Skeletal muscle tissue (tissue), 4 donors: ENCODE data around the gene MICAL2. TPM values are rescaled to one million over a fixed set of nuclear protein-coding genes. Genes with fewer than 3 reads are reported as not detected.
A peak's percentile ranks its signal among the peaks of the same experiment; 100 is the strongest.

Experiments
- H3K27ac ChIP-seq: one replicate; pipeline ENCODE4 v1.7.0; 2013; ENCODE audit warnings: mild to moderate bottlenecking, low read depth, low read length, inconsistent platforms
- H3K27me3 ChIP-seq, 3 donors: one replicate each; pipeline ENCODE4 v1.7.0; 2013; ENCODE audit warnings: low read length in 3 of 3; ENCODE audit not compliant: control insufficient read depth in 3 of 3, insufficient read depth in 3 of 3
- H3K36me3 ChIP-seq, 3 donors: one replicate each; pipeline ENCODE4 v1.7.0; 2013; ENCODE audit warnings: low read length in 3 of 3; ENCODE audit not compliant: control insufficient read depth in 3 of 3, insufficient read depth in 3 of 3
- H3K4me1 ChIP-seq, 3 donors: one replicate each; pipeline ENCODE4 v1.7.0; 2013; ENCODE audit warnings: low read length in 3 of 3, mild to moderate bottlenecking in 3 of 3; ENCODE audit not compliant: control insufficient read depth in 3 of 3, insufficient read depth in 3 of 3
- H3K4me3 ChIP-seq, 3 donors: one replicate each; pipeline ENCODE4 v1.7.0; 2013; ENCODE audit warnings: low read length in 3 of 3
- H3K9ac ChIP-seq, 3 donors: one replicate each; pipeline ENCODE4 v1.7.0; 2013; ENCODE audit warnings: low read length in 3 of 3, mild to moderate bottlenecking in 3 of 3, moderate library complexity in 2 of 3, low read depth in 1 of 3
- H3K9me3 ChIP-seq, 3 donors: one replicate each; pipeline ENCODE4 v1.7.0; 2013; ENCODE audit warnings: low read length in 3 of 3; ENCODE audit not compliant: control insufficient read depth in 3 of 3
- total RNA-seq: library from RNA; depleted of rRNA; stranded (reverse); fragments of >200 nt; gene quantifications from one replicate; pipeline ENCODE4 v1.2.3, GENCODE V29; 2014
- donor health status: Osteomylitis.

MICAL2 gene
- total RNA-seq, 1 donor from 2014 or later, result 35.5 TPM

DNA sequence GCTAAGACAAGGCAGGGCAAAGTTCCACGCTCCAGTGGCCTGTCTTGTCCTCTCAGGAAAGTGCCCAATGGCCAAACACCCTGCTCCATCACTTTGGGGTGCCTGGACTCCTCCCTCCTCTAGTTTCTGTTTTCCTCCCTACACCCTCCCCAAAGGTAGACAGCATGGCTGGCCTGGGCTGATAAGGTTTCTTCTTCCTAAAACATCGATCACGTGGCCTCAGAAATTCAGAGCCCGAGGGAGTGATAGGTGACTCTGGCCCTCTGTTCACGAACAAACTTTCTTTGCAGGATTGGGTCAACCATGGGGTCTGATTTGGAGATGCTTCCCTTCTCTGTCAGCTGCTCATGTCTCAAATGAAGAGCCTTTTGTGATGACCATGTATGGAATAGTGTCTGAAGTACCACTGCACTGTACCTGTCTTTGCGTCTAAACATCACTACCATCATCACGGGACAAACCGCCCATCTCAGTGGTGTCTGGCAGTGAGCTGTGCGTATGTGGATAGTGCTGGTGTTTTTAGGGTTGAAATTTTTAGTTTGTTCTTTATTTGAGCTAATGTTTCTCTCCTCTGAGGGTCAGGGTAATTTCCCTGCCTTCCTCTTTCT lies 6.1 kb downstream of the MICAL2 start:
- no peaks in the 10 kb centered on the region for H3K9me3 ChIP-seq
- peaks cover 0 to 5% (median 3%) of the 10 kb centered on the region in 3 donors for H3K27me3 ChIP-seq
- no peak overlapping the region for H3K9ac ChIP-seq
- no peaks in the 10 kb centered on the region for H3K36me3 ChIP-seq
- peaks cover 13 to 59% (median 26%) of the 10 kb centered on the region in 3 donors for H3K4me1 ChIP-seq
- no peak overlapping the region for H3K27ac ChIP-seq
- no peak overlapping the region for H3K4me3 ChIP-seq

DNA sequence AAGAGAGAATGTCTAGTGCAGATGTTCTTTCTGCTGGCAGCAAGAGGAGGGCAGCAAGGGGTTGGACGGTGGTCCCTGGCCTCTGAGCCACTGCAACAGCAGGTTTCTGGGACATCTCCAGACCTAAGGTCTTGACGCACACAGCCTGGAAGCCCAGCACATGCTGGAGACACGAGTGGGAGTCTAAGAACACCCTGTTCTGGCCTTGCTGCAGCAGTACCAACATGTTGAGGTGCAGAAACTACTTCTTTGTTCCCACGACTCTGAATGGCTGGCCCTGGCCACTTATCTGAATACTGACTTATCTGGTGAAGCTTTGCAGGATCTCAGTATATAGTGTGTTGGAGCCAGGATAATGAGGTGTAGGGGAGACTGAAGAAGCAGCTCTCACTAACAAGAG lies 6.8 kb downstream of the MICAL2 start:
- H3K4me1 ChIP-seq, result peaks cover 11 to 59% (median 23%) of the 10 kb centered on the region in 3 donors
- peaks cover 0 to 5% (median 3%) of the 10 kb centered on the region in 3 donors for H3K27me3 ChIP-seq
- H3K27ac ChIP-seq, result no peak overlapping the region
- H3K4me3 ChIP-seq, result no peak overlapping the region
- no peaks in the 10 kb centered on the region for H3K9me3 ChIP-seq
- no peak overlapping the region for H3K9ac ChIP-seq
- H3K36me3 ChIP-seq, result no peaks in the 10 kb centered on the region

DNA sequence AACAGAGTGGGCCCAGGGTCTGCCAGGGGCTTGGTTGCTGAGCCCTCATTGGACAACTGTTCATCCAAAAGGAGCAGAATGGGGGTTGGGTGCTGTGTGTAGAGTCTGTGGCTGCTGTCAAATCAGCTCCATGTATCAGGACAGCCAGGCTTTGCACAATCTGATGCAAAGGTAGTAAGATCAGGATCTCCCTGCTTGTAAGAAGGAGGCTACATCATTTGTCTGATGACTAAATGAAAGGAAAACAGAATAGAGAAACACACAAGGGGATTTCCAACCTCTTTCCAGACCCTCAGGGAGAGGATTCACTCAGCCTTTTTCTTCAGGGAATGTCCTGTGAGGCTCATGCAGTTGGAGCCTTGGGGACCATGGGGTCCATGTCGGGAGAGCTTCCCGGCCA lies 7.2 kb downstream of the MICAL2 start:
- peaks cover 11 to 58% (median 22%) of the 10 kb centered on the region in 3 donors for H3K4me1 ChIP-seq
- H3K4me3 ChIP-seq, result no peak overlapping the region
- no peak overlapping the region for H3K27ac ChIP-seq
- H3K27me3 ChIP-seq, result peaks cover 0 to 5% (median 3%) of the 10 kb centered on the region in 3 donors
- no peak overlapping the region for H3K9ac ChIP-seq
- no peaks in the 10 kb centered on the region for H3K9me3 ChIP-seq
- H3K36me3 ChIP-seq, result no peaks in the 10 kb centered on the region

DNA sequence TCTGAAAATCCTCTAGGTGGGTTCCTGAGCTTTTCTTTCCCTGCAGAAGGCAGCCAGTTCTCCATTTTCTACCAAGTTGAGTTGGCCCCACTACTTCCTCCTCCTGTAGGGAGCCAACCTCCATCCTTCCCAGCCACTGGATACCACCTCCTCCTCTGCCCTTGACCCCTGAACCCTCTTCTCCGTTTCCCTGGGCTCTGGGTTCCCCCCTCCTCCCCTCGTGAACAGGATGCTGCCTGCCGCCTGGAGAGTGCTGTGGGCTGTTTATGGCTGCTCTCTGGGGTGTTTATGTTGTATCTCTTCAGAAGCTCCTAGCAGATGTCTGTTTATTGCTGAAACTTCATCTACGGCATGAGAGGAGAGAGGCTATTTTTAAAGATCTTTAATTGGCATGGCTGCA lies 8.6 kb downstream of the MICAL2 start:
- Histone ChIP-seq H3K4me1 (peaks cover 11 to 57% (median 25%) of the 10 kb centered on the region in 3 donors), H3K9me3 (no peaks in the 10 kb centered on the region), H3K9ac (peak overlapping the region in 1 of 3 donors; percentile 47), H3K27me3 (peaks cover 0 to 5% (median 3%) of the 10 kb centered on the region in 3 donors), H3K36me3 (no peaks in the 10 kb centered on the region), H3K4me3 (no peak overlapping the region), H3K27ac (peak overlapping the region; percentile 23)

DNA sequence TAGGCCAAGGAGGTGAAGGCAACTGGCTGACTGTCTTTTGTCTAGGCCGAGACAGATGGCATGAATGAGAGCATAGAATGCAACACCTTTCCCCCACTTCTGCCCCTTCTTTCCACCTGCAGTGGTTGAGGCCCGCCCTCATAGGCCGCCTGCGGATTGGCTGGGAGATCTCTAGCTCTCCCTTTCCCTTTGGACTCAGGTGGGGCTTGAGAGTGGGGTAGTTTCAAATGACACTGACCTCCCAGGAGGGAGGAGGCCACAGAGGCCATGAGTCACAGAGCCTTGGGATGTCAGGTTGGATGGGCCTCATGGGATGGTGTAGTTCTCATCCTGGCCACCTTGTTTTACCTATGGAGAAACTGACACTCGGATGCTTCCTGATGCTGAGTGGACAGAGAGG lies 9.1 kb downstream of the MICAL2 start:
- H3K27ac ChIP-seq, result no peak overlapping the region
- H3K4me3 ChIP-seq, result no peak overlapping the region
- H3K4me1 ChIP-seq, result peaks cover 11 to 58% (median 29%) of the 10 kb centered on the region in 3 donors
- peaks cover 0 to 5% (median 3%) of the 10 kb centered on the region in 3 donors for H3K27me3 ChIP-seq
- no peaks in the 10 kb centered on the region for H3K9me3 ChIP-seq
- H3K9ac ChIP-seq, result peak overlapping the region in 1 of 3 donors; percentile 2
- H3K36me3 ChIP-seq, result no peaks in the 10 kb centered on the region

GRCh38 chr11:12120031-12121008 lies 9.9 kb downstream of the MICAL2 start:
- no peak overlapping the region for H3K27ac ChIP-seq
- peaks cover 11 to 61% (median 31%) of the 10 kb centered on the region in 3 donors for H3K4me1 ChIP-seq

DNA sequence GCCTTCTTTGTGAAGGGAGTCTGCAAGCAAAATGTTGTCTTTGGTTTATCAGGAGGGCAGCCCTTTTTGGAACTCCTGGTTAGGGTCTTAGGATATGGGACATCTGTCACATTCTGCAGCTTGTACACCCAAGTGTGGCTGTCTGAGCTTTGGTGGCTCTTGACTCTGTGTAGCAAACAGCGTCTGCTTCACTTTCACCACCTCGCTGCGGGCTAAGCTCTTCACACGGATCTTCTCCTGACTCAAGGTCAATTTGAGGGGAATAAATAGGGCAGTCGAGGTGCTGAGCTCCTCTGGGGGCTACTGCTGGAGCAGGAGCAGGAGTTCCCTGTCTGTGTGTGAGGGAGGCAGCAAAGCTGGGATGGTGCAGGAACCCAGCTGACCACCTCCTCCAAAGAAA lies 10.6 kb downstream of the MICAL2 start:
- Histone ChIP-seq H3K4me3 (no peak overlapping the region), H3K9ac (no peak overlapping the region), H3K9me3 (no peaks in the 10 kb centered on the region), H3K36me3 (no peaks in the 10 kb centered on the region), H3K27ac (no peak overlapping the region), H3K4me1 (peaks cover 11 to 61% (median 31%) of the 10 kb centered on the region in 3 donors), H3K27me3 (peaks cover 0 to 5% (median 3%) of the 10 kb centered on the region in 3 donors)

More at GRCh38 chr11:12120031-12121008, 9.9 kb downstream of the MICAL2 start:
- no peaks in the 10 kb centered on the region for H3K9me3 ChIP-seq
- H3K36me3 ChIP-seq, result no peaks in the 10 kb centered on the region
- H3K27me3 ChIP-seq, result peaks cover 0 to 5% (median 3%) of the 10 kb centered on the region in 3 donors
- no peak overlapping the region for H3K4me3 ChIP-seq
- peak overlapping the region in 1 of 3 donors; percentile 2 for H3K9ac ChIP-seq

DNA sequence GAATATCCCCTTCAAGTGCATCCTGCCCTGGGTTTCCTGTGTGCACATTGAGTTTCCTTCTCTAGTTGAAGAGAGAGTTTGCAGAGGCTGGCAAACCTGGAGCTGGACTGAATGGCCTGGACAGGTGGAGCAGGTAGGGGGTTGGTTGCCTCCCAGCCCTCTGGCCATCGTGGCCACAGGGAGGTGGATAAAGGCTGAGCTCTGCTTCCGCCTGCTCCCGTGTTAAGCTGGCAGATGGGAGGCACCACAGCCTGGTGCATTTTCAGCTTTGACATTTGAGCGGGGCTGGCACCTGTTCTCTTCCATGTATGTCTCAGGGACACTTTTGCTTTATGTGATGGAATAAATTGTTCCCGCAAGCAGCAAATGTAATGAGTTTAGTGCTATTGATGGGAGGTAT lies 11.1 kb downstream of the MICAL2 start:
- no peak overlapping the region for H3K27ac ChIP-seq
- no peaks in the 10 kb centered on the region for H3K9me3 ChIP-seq
- no peaks in the 10 kb centered on the region for H3K36me3 ChIP-seq
- H3K27me3 ChIP-seq, result peaks cover 0 to 5% (median 3%) of the 10 kb centered on the region in 3 donors
- H3K4me3 ChIP-seq, result no peak overlapping the region
- no peak overlapping the region for H3K9ac ChIP-seq
- H3K4me1 ChIP-seq, result peaks cover 11 to 61% (median 31%) of the 10 kb centered on the region in 3 donors

GRCh38 chr11:12122083-12122482 lies 11.7 kb downstream of the MICAL2 start:
- H3K27ac ChIP-seq, result no peak overlapping the region
- peaks cover 0 to 5% (median 3%) of the 10 kb centered on the region in 3 donors for H3K27me3 ChIP-seq
- no peaks in the 10 kb centered on the region for H3K36me3 ChIP-seq
- no peak overlapping the region for H3K4me3 ChIP-seq
- H3K4me1 ChIP-seq, result peaks cover 11 to 60% (median 29%) of the 10 kb centered on the region in 3 donors
- no peaks in the 10 kb centered on the region for H3K9me3 ChIP-seq
- H3K9ac ChIP-seq, result no peak overlapping the region
